ENCODE measurements around the gene LZTR1. TPM values are rescaled to one million over a fixed set of nuclear protein-coding genes. Genes with fewer than 3 reads are reported as not detected.

Gene LZTR1
- total and polyA plus RNA-seq, 2 of the 4 experiments (the other 2 are of a cell fraction), result 22.8 to 41.3 TPM

- H2BK120ac ChIP-seq (ENCODE audit: low read depth, low read length), result no peak overlapping the region
- no peak overlapping the region for H2BK15ac ChIP-seq (ENCODE audit: low read depth, low read length)
- H3K27ac ChIP-seq (ENCODE audit: insufficient read depth, low read length), result no peak overlapping the region
- no peak for DNase-seq
- H3K14ac ChIP-seq (replicated peaks; ENCODE audit: low read depth, low read length), result no peak overlapping the region
- BruUV-seq (replicated peaks), result no TSS peak
- no peak for ATAC-seq (ENCODE audit: low read depth)
- no peaks in the 10 kb centered on the region for H3K4me1 ChIP-seq (ENCODE audit: control insufficient read depth, insufficient read depth, low read length)
- H3K23ac ChIP-seq (ENCODE audit: low read depth, low read length), result no peak overlapping the region
- ChIA-PET POLR2A (ENCODE audit: unreplicated experiment) (no interaction called here), CTCF (no interaction called here)
- intact Hi-C loops (cut with micrococcal nuclease), result no loop called here
- no peak overlapping the region for H4K8ac ChIP-seq (ENCODE audit: low read depth in 2 of 2, low read length in 2 of 2)
- H3K9me3 ChIP-seq (ENCODE audit: control insufficient read depth, insufficient read depth, low read length), result no peaks in the 10 kb centered on the region
- H4K91ac ChIP-seq (ENCODE audit: insufficient read depth, low read depth, low read length), result no peak overlapping the region
- H3K56ac ChIP-seq (ENCODE audit: extremely low read depth, insufficient read depth, low read length), result no peak overlapping the region
- no peaks in the 10 kb centered on the region for H3K9me1 ChIP-seq (ENCODE audit: insufficient read depth, low read length)
- peaks cover 65% of the 10 kb centered on the region for H3K36me3 ChIP-seq (ENCODE audit: control insufficient read depth, insufficient read depth, low read length)
- no peak overlapping the region for H2BK20ac ChIP-seq (ENCODE audit: low read depth, low read length)
- H3K4me2 ChIP-seq (ENCODE audit: low read depth, low read length), result no peak overlapping the region
- H4K20me1 ChIP-seq (ENCODE audit: insufficient read depth, low read length), result no peaks in the 10 kb centered on the region
- TF ChIP-seq MAFK (IDR thresholded peaks at IDR 0.05; ENCODE audit: low read depth, low read length), result no peak
- H3K27me3 ChIP-seq (ENCODE audit: control insufficient read depth, insufficient read depth, low read length), result no peaks in the 10 kb centered on the region
- no peak overlapping the region for H3K18ac ChIP-seq (ENCODE audit: low read depth, low read length)
- no peak overlapping the region for H2AFZ ChIP-seq (replicated peaks; ENCODE audit: low read length, poor library complexity)
- dilution Hi-C loops (cut with HindIII; ENCODE audit: low sequenced_read_pairs, unreplicated experiment), result no loop called here
- H2BK5ac ChIP-seq (ENCODE audit: low read depth, low read length, poor library complexity, severe bottlenecking), result no peak overlapping the region
- no peak overlapping the region for H2AK9ac ChIP-seq (replicated peaks; ENCODE audit: low read depth, low read length, poor library complexity)
- H4K5ac ChIP-seq (ENCODE audit: low read depth, low read length), result no peak overlapping the region
- H3K4ac ChIP-seq (ENCODE audit: low read depth, low read length), result no peak overlapping the region
- 100% methylated on average over 1 of the region's 30 CpGs; no CpG with 5 or more reads in 1 of the 2 experiments for WGBS, 2 experiments (ENCODE audit: extremely low coverage in 2 of 2, insufficient read length in 1 of 2)
- in situ Hi-C loops (cut with MboI; ENCODE audit: low sequenced_read_pairs), result no loop called here
- no peak overlapping the region for H3K9ac ChIP-seq (ENCODE audit: low read depth, low read length)
- H2AK5ac ChIP-seq (ENCODE audit: low read depth, low read length), result no peak overlapping the region
- no peak overlapping the region for H3K4me3 ChIP-seq (ENCODE audit: insufficient read depth, low read depth, low read length)
- H3K79me1 ChIP-seq (ENCODE audit: low read depth in 1 of 2, low read length in 2 of 2), result peaks cover 0 to 18% of the 10 kb centered on the region in 2 experiments; a peak in 2 of 4 replicates
These were observed 12.2 kb downstream of the LZTR1 start for GRCh38 chr22:20994128-20994901.
